IMR-90 (cell line): ENCODE data around the gene FOSL1.

Experiments
- BHLHE40 ChIP-seq: fragments of 150-350 bp; IDR thresholded peaks from 2 replicates; pipeline ENCODE4 v1.6.1; 2016; ENCODE audit warnings: mild to moderate bottlenecking, low read depth, low read length
- CEBPB ChIP-seq: IDR thresholded peaks from 2 replicates; pipeline ENCODE4 v1.6.1; 2012; ENCODE audit warnings: low read depth, low read length, improper control_type of control experiment
- CHD1 ChIP-seq: IDR thresholded peaks from 2 replicates; pipeline ENCODE4 v1.6.1; 2012; ENCODE audit warnings: low read depth, low read length, improper control_type of control experiment
- FOS ChIP-seq: fragments of 150-350 bp; IDR thresholded peaks from 2 replicates; pipeline ENCODE4 v1.6.1; 2016; ENCODE audit warnings: low read depth, low read length
- MAFK ChIP-seq: IDR thresholded peaks from 2 replicates; pipeline ENCODE4 v1.6.1; 2012; ENCODE audit warnings: low read depth, low read length, improper control_type of control experiment
- MXI1 ChIP-seq: IDR thresholded peaks from 2 replicates; pipeline ENCODE4 v1.6.1; 2012; ENCODE audit warnings: low read depth, mild to moderate bottlenecking, low read length, moderate library complexity, borderline replicate concordance
- POLR2A ChIP-seq: IDR thresholded peaks from 2 replicates; pipeline ENCODE4 v1.6.1; 2012; ENCODE audit warnings: mild to moderate bottlenecking, low read depth, low read length
- RAD21 ChIP-seq: IDR thresholded peaks from 2 replicates; pipeline ENCODE4 v1.6.1; 2012; ENCODE audit warnings: low read length, improper control_type of control experiment
- RCOR1 ChIP-seq: IDR thresholded peaks from 2 replicates; pipeline ENCODE4 v1.6.1; 2012; ENCODE audit warnings: mild to moderate bottlenecking, low read length, improper control_type of control experiment; ENCODE audit not compliant: insufficient replicate concordance
- RFX5 ChIP-seq: IDR thresholded peaks from 2 replicates; pipeline ENCODE4 v1.8.0; 2012; ENCODE audit warnings: low read depth, mild to moderate bottlenecking, low read length, moderate library complexity
- SMC3 ChIP-seq: fragments of 150-350 bp; IDR thresholded peaks from 2 replicates; pipeline ENCODE4 v1.6.1; 2016; ENCODE audit warnings: low read depth, mild to moderate bottlenecking, antibody characterized with exemption, low read length, moderate library complexity
- TF ChIP-seq, protein P1 (sequence below): conservative IDR thresholded peaks from 2 replicates; pipeline ENCODE4 v1.5.1; 2012; ENCODE audit warnings: mild to moderate bottlenecking, low read depth, low read length, improper control_type of control experiment
- TF ChIP-seq, protein P2 (sequence below): fragments of 150-350 bp; IDR thresholded peaks from 2 replicates; pipeline ENCODE4 v1.6.1; 2017; ENCODE audit warnings: mild to moderate bottlenecking, antibody characterized with exemption, low read length, low read depth

DNA sequence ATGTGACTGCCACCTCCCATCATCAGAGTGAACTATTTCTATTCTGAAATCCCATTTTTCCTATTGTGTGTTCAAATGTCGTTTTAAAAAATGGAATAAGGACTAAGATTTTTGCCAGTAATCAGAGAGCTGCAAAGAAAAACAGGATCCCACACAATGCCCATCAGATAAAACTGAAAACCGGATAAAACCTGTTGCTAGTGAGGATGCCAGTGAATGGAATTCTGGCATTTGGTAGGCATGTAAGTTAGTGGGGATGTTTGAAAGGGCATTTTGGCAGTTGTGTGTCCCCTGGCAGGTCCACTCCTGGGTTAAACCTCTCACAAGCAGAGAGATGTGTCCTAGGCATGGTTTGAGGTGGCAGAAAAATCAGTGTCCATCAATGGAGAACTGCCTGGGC, 25.2 kb upstream of the FOSL1 start:
- TF ChIP-seq, protein P1, sequence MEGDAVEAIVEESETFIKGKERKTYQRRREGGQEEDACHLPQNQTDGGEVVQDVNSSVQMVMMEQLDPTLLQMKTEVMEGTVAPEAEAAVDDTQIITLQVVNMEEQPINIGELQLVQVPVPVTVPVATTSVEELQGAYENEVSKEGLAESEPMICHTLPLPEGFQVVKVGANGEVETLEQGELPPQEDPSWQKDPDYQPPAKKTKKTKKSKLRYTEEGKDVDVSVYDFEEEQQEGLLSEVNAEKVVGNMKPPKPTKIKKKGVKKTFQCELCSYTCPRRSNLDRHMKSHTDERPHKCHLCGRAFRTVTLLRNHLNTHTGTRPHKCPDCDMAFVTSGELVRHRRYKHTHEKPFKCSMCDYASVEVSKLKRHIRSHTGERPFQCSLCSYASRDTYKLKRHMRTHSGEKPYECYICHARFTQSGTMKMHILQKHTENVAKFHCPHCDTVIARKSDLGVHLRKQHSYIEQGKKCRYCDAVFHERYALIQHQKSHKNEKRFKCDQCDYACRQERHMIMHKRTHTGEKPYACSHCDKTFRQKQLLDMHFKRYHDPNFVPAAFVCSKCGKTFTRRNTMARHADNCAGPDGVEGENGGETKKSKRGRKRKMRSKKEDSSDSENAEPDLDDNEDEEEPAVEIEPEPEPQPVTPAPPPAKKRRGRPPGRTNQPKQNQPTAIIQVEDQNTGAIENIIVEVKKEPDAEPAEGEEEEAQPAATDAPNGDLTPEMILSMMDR, result no peak
- TF ChIP-seq MAFK (no peak), POLR2A (no peak), BHLHE40 (no peak), RAD21 (no peak), FOS (no peak), SMC3 (no peak), MXI1 (no peak), RCOR1 (no peak), RFX5 (no peak), CHD1 (no peak), CEBPB (no peak)
- TF ChIP-seq, protein P2, sequence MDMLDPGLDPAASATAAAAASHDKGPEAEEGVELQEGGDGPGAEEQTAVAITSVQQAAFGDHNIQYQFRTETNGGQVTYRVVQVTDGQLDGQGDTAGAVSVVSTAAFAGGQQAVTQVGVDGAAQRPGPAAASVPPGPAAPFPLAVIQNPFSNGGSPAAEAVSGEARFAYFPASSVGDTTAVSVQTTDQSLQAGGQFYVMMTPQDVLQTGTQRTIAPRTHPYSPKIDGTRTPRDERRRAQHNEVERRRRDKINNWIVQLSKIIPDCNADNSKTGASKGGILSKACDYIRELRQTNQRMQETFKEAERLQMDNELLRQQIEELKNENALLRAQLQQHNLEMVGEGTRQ, result no peak
